Measurements from ENCODE around the gene CPSF4. TPM values are rescaled to one million over a fixed set of nuclear protein-coding genes. Genes with fewer than 3 reads are reported as not detected.
A peak's percentile ranks its signal among the peaks of the same experiment; 100 is the strongest.

The CPSF4 gene
- total RNA-seq, 1 experiment from 2014 or later: 98.2 TPM

DNA sequence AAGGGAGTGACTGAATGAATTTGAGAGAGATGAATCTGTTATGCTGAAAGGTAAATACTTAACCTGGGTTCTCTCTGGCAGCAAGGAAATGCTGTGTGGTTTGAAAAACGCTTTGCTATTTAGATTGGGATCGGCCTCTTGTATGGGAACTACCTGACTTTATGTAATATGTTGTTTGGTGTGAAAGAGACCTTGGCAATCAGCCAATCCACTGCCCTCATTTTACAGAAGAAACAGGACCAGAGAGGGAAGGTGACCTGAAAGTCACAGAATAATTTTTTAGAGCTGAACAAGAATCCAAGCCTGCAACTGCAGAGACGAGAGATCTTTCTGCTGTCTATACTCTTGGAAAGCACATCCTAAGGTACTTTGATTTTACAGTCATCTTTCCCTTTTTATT is 28.9 kb upstream of the CPSF4 start:
- Histone ChIP-seq H3T11ph (ENCODE audit: low read length) (no peak overlapping the region), H4K8ac (replicated peaks; ENCODE audit: insufficient read length, low read depth, low read length) (no peak overlapping the region), H2AFZ (ENCODE audit: low read length) (no peak overlapping the region), H3K23ac (ENCODE audit: insufficient read length, low read depth, low read length) (no peak overlapping the region), H3K4me2 (ENCODE audit: insufficient read depth, insufficient read length, low read length) (peak overlapping the region; percentile 91), H2BK5ac (ENCODE audit: insufficient read length, low read length) (no peak overlapping the region), H2BK12ac (ENCODE audit: insufficient read length, low read depth, low read length) (no peak overlapping the region), H3K79me1 (ENCODE audit: insufficient read depth, low read depth, low read length, poor library complexity, severe bottlenecking) (peaks cover 9% of the 10 kb centered on the region), H4K5ac (ENCODE audit: insufficient read length, low read depth, low read length) (no peak overlapping the region), H3K79me2 (ENCODE audit: insufficient read depth, low read length) (peaks cover 31% of the 10 kb centered on the region), H3K27ac (ENCODE audit: insufficient read length, low read depth, low read length) (peak overlapping the region; percentile 94), H3K14ac (ENCODE audit: insufficient read depth, low read length) (no peak overlapping the region), H3K9me3 (ENCODE audit: control insufficient read depth, low read depth, low read length) (no peaks in the 10 kb centered on the region), H3K56ac (ENCODE audit: insufficient read length, low read depth, low read length) (no peak overlapping the region), H2BK20ac (ENCODE audit: low read depth, low read length, poor library complexity, severe bottlenecking) (no peak overlapping the region), H3K27me3 (ENCODE audit: insufficient read depth, low read length) (no peaks in the 10 kb centered on the region), H2BK120ac (ENCODE audit: low read depth, low read length, poor library complexity, severe bottlenecking) (no peak overlapping the region), H3K4me1 (ENCODE audit: insufficient read depth, low read length) (no peaks in the 10 kb centered on the region), H3K4ac (ENCODE audit: low read depth, low read length) (no peak overlapping the region), H2BK15ac (ENCODE audit: low read depth, low read length) (no peak overlapping the region), H3K9ac (ENCODE audit: extremely low read depth, insufficient read length, low read length) (no peak overlapping the region), H4K91ac (ENCODE audit: insufficient read length, low read depth, low read length) (no peak overlapping the region), H3K18ac (ENCODE audit: insufficient read length, low read depth, low read length) (no peak overlapping the region), H2AK5ac (ENCODE audit: insufficient read length, low read length) (no peak overlapping the region), H4K20me1 (ENCODE audit: control insufficient read depth, insufficient read depth, insufficient read length) (no peaks in the 10 kb centered on the region), H3K23me2 (ENCODE audit: insufficient read length, low read depth, low read length, poor library complexity, severe bottlenecking) (peaks cover 16% of the 10 kb centered on the region)
- Mint-ChIP-seq H3K36me3 (ENCODE audit: insufficient read depth in 1 of 3, low read depth in 3 of 3) (peaks cover 36 to 58% (median 49%) of the 10 kb centered on the region in 3 experiments; a peak in 6 of 7 replicates), H3K4me3 (peak overlapping the region; percentile 95 to 96), H3K27ac (peak overlapping the region in 2 of 3 experiments; percentile 82 to 99; a peak in 1 of 7 replicates), H3K9me3 (peaks cover 1% of the 10 kb centered on the region in 2 experiments; a peak in 2 of 5 replicates), H3K4me1 (peaks cover 19 to 23% of the 10 kb centered on the region in 2 experiments), H3K27me3 (ENCODE audit: low read depth) (no peaks in the 10 kb centered on the region)
- TF ChIP-seq, protein P1, sequence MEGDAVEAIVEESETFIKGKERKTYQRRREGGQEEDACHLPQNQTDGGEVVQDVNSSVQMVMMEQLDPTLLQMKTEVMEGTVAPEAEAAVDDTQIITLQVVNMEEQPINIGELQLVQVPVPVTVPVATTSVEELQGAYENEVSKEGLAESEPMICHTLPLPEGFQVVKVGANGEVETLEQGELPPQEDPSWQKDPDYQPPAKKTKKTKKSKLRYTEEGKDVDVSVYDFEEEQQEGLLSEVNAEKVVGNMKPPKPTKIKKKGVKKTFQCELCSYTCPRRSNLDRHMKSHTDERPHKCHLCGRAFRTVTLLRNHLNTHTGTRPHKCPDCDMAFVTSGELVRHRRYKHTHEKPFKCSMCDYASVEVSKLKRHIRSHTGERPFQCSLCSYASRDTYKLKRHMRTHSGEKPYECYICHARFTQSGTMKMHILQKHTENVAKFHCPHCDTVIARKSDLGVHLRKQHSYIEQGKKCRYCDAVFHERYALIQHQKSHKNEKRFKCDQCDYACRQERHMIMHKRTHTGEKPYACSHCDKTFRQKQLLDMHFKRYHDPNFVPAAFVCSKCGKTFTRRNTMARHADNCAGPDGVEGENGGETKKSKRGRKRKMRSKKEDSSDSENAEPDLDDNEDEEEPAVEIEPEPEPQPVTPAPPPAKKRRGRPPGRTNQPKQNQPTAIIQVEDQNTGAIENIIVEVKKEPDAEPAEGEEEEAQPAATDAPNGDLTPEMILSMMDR (conservative IDR thresholded peaks at IDR 0.05): no peak
- no peak for DNase-seq
- no CpG with 5 or more reads among the region's 3 CpGs for WGBS (ENCODE audit: extremely low coverage, insufficient read length, low lambda C conversion rate)

Measured in H9 (cell line).